GM21723 (cell line): ENCODE results near the gene IPO7.
A peak's percentile ranks its signal among the peaks of the same experiment; 100 is the strongest.
"Not testable (repeated sequence)": the region's sequence is repeated elsewhere in the genome, so short reads cannot be mapped to it uniquely, and the experiment has no call there.

Experiments used
- ATAC-seq: cut with Tn5 transposase; IDR thresholded peaks from one replicate; pipeline ENCODE4 v1.9.1; 2021; ENCODE audit warnings: mild to moderate bottlenecking, moderate library complexity; ENCODE audit not compliant: unreplicated experiment

The IPO7 gene

GRCh38 chr11:9397746-9398680 lies 13.6 kb downstream of the IPO7 start:
- no peak for ATAC-seq

- no peak for ATAC-seq
These were observed 15.0 kb downstream of the IPO7 start for GRCh38 chr11:9399466-9399865.

DNA sequence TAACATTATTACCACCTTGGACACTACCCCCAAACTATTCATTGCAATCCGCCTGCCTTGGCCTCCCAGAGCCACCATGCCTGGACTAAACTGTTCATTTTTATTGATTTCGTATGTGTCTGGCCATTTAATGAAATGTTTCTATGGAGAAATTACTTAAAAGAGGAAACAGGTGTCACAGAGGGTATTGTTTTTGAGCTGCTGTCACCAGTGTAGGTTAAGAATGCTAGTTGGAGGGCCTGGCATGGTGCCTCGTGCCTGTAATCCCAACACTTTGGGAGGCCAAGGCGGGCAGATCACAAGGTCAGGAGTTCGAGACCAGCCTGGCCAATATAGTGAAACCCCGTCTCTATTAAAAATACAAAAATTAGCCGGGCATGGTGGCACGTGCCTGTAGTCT lies 17.4 kb downstream of the IPO7 start:
- not testable (repeated sequence) for ATAC-seq

- ATAC-seq: no peak
These were observed 44.3 kb downstream of the IPO7 start for GRCh38 chr11:9428706-9429105.

- ATAC-seq: no peak
These were observed 54.2 kb downstream of the IPO7 start for GRCh38 chr11:9438611-9439010.

DNA sequence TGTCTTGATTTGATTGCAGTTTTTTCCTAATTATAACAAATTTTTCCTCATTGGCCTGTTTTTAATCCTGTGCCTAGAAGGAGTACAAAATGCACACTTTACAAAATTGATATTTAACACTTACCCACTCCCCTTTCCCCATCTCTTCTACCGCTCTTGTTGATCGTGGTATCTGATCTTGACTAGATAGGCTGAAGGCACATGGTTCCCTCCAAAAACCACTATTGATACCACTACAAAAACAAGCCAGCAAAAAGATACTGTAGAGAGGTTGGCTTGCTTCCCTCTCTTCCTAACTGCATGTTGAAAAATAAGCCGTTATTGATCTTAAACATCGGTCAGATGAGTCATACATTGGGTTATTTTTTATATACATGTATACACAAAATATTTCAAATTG lies 61.8 kb downstream of the IPO7 start:
- ATAC-seq: no peak

DNA sequence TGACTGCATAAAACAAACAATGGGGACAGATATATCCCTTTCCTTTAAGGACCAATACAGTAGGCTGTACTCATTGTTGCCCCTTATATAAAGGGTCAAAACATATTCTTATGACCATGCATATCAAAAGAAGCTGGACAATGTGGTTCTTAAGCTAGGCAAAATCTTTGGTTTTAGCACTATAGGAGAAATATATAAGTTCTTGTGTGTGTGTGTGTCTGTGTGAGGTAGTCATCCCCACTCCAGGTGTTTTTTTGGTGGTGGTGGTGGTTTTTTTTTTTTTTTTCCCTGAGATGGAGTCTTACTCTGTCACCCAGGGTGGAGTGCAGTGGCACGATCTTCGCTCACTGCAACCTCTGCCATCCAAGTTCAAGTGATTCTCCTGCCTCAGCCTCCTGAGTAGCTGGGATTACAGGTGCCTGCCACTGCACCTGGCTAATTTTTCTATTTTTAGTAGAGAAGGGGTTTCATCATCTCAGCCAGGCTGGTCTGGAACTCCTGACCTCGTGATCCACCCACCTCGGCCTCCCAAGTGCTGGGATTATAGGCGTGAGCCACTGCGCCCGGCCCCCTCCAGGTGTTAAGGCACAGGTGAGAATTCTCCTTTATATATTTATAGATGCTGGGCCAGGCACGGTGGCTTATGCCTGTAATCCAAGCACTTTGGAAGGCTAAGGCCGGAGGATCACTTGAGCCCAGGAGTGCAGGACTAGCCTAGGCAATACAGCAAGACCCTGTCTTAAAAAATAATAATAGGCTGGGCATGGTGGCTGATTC lies 64.3 kb downstream of the IPO7 start:
- ATAC-seq: no peak

GRCh38 chr11:9452023-9452422 lies 67.6 kb downstream of the IPO7 start:
- ATAC-seq: not testable (repeated sequence)

GRCh38 chr11:9455722-9456121 lies 71.3 kb downstream of the IPO7 start:
- ATAC-seq: no peak

DNA sequence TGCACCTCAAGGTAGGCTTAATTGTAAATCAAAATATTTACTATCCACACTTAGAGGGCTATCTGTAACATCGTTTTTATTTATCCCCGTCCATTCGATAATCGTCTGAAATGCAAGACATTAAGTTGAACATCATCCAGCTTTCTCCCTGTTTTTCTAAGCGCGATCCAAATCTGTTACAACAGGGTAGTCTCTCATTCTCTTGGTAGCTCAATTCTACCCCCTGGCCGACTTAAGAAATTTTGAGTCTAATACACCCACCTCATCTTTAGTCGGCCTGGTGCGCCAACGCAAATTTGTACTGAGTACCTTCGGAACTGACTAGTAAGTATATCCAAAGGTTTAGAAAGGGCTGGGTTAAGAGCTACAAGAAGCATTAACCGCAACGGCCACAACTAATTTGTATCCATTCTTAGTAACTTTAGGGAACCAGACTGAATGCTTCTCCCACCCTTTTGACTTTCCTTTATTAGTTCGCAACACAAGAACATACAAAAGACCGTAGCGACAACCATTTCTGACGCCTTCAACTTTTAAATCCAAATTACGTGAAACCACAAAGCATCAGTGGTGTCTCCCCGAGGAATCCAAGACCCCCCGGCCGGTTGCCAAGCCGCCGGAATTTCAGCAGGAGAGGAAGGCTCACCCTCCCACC lies 75.3 kb downstream of the IPO7 start:
- ATAC-seq: no peak

- peak; percentile 87 for ATAC-seq
These were observed 76.0 kb downstream of the IPO7 start, which contains the start of gene ZNF143 for GRCh38 chr11:9460322-9461062. Gene ZNF143 (plus strand): TSS chr11:9461012. CDS start chr11:9471309, 10,297 bp downstream.

DNA sequence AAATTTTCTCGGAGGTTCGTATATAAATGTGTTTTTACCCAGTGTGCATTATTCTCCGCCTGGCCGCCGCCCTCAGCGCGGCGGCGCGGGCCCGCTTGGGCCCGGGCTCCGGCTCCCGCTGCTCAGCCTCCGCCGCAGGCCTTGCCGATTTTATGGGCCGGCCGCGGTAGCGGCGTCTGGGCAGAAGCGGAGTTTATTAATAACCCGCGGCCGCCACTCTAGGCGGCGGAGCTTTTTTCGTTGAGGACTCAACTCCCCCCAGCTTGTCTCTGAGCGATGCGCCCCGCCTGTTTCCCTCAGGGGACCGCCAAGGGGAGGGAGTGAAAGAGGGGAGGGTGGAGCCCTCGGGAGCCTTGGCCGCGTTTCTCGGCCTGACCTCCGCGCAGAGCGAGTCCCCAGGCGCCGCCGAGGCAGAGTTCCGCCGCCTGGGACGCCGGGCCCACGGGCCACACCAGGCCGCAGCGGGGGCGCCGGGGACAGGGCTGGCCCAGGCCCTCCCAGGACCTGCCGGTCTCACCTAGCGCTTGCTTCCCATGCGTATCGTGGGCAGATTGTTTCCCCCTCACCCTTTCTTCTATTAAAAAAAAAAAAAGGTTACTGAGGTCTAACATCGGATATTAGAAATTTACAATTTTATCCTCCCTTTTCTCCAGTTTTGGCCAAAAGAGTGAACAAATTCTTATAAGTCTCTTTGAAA lies 76.8 kb downstream of the IPO7 start:
- ATAC-seq: peak; percentile 51

DNA sequence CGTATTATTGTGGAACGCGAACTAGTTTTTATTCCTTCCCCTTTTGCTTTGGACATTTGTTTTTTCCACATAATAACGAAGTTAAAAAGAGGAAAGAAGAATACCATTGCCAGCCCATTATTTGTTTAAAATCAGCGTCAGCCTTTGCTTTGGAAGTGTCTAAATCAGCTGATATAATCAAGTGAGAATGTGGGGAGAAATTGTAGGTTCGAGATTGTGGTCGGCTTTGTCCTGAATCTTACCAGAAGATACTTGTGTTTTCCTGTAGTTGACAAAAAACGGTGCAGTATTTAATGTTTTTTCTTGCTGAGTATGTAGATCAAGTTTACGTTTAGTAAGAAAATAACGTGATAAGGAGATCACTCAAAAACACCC lies 77.3 kb downstream of the IPO7 start:
- no peak for ATAC-seq

- no peak for ATAC-seq
These were observed 77.8 kb downstream of the IPO7 start for GRCh38 chr11:9462172-9462799.

GRCh38 chr11:9462806-9463537 lies 78.5 kb downstream of the IPO7 start:
- no peak for ATAC-seq

- no peak for ATAC-seq
These were observed 86.3 kb downstream of the IPO7 start for GRCh38 chr11:9470765-9471164.

- ATAC-seq: no peak
These were observed 89.0 kb downstream of the IPO7 start for GRCh38 chr11:9473408-9473807.

DNA sequence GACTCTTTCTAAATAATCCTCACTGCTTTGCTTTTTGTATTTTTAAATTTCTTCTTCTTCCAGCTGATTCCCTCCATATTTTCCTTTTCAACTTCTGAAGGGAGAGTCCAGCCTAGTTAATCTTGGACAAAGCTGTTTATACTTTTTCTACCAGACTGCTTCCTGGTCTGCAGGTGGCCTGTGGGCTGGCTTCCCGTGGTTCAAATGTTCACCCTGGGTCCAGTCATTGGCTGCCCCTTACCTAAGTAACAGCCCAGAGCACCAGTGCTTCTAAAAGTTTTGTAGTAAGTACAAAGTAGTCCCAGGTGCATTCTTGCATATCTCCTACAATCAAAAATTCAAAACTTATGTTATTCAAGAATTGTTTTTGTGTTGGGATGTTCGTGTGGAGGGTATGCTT lies 95.4 kb downstream of the IPO7 start:
- no peak for ATAC-seq
